ENCODE measurements around the gene CC2D1A.

The CC2D1A gene

GRCh38 chr19:13979244-13979615 lies 73.2 kb downstream of the CC2D1A start:
- TF ChIP-seq CTCF (IDR thresholded peaks at IDR 0.05) = no peak

DNA sequence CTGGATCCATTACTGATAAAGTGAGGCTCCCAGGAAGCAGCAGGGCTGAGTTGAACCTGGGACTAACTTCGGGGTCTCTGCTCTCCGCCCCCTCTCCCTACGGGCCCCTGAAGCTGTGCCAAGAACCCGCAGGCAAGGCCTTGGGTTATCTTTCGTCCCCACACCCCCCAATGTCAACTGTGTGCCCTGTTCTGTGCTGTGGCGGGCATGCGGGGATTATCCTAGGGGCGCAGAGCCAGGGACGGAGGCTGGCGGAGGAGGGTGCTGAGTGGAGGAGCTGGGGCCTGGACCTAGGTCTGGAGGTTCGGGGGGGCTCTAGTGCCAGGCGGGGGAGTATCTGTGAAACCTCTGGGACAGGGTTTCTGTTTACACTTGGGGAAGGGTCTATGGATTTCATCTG lies 73.7 kb downstream of the CC2D1A start:
- TF ChIP-seq CTCF (IDR thresholded peaks at IDR 0.05) = no peak

- TF ChIP-seq CTCF (IDR thresholded peaks at IDR 0.05) = no peak
These were observed 74.3 kb downstream of the CC2D1A start for GRCh38 chr19:13980340-13980739.
